NT2/D1 (cell line): Measurements from ENCODE around the gene MACO1.

Source experiments
- DNase-seq: peaks from one replicate; pipeline ENCODE4 v3.0.0-alpha.2; 2011; ENCODE audit warnings: low read depth, low spot score
- H3K27me3 ChIP-seq: 2 replicates; pipeline ENCODE4 v1.6.0; 2011; ENCODE audit warnings: mild to moderate bottlenecking; ENCODE audit not compliant: insufficient read length, insufficient read depth
- H3K36me3 ChIP-seq: 2 replicates; pipeline ENCODE4 v1.6.1; 2011; ENCODE audit warnings: mild to moderate bottlenecking, low read length, mixed read lengths; ENCODE audit not compliant: insufficient read depth, insufficient read length
- H3K4me1 ChIP-seq: 2 replicates; pipeline ENCODE4 v1.5.1; 2011; ENCODE audit not compliant: insufficient read depth, insufficient read length
- H3K4me3 ChIP-seq: 2 replicates; pipeline ENCODE4 v1.5.1; 2011; ENCODE audit warnings: low read depth; ENCODE audit not compliant: insufficient read length
- H3K9ac ChIP-seq: 2 replicates; pipeline ENCODE4 v1.6.0; 2011; ENCODE audit warnings: low read depth; ENCODE audit not compliant: insufficient read length
- H3K9me3 ChIP-seq: 2 replicates; pipeline ENCODE4 v1.5.1; 2011; ENCODE audit warnings: mild to moderate bottlenecking, low read length; ENCODE audit not compliant: insufficient read depth
- SUZ12 ChIP-seq: IDR thresholded peaks from 2 replicates; pipeline ENCODE4 v1.6.1; 2011; ENCODE audit not compliant: insufficient read length, insufficient read depth; ENCODE audit errors: extremely low read depth
- YY1 ChIP-seq: IDR thresholded peaks from 2 replicates; pipeline ENCODE4 v1.6.1; 2011; ENCODE audit not compliant: insufficient read length, insufficient read depth
- ZNF274 ChIP-seq: IDR thresholded peaks from 2 replicates; pipeline ENCODE4 v1.6.1; 2011; ENCODE audit warnings: mild to moderate bottlenecking, low read depth, low read length

Gene MACO1

DNA sequence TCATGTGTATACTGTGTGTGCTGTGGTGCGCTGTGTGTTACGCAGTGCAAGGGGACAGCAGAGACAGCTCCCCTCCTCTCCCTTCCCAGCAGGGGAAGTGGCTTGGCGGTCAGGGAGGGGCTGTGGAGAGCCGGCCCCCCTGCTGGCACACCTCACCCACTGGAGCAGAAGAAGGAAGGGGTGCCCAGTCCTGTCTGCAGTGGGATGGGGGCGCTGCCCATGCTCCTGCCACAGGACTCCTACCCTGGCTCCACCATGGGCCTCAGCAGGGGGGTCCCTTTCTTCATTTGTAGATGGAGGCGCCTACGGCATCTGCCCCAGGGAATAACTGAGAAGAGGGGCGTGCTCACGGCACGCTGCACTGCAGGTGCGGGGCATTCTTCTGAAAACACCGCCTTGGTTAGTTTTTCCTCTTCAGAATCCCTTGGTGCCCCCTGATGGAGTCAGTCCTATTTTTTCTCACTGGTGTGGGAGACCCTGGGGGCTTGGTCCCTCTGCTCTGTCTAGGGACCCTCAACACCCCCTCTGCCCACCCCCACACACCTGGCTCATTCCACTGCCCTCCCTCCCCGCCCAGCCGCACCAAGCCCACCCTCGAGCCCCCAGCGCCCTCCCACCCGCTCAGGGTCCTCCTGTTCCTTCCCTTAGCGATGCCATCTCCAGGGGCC lies 99.0 kb downstream of the MACO1 start:
- Histone ChIP-seq H3K4me3 (no peak overlapping the region), H3K36me3 (no peaks in the 10 kb centered on the region), H3K9ac (no peak overlapping the region), H3K9me3 (peaks cover 13% of the 10 kb centered on the region; the same call in 1 of the 2 replicates), H3K4me1 (peaks cover 20% of the 10 kb centered on the region), H3K27me3 (no peaks in the 10 kb centered on the region)
- no peak for DNase-seq
- TF ChIP-seq SUZ12 (no peak), ZNF274 (no peak), YY1 (no peak)

DNA sequence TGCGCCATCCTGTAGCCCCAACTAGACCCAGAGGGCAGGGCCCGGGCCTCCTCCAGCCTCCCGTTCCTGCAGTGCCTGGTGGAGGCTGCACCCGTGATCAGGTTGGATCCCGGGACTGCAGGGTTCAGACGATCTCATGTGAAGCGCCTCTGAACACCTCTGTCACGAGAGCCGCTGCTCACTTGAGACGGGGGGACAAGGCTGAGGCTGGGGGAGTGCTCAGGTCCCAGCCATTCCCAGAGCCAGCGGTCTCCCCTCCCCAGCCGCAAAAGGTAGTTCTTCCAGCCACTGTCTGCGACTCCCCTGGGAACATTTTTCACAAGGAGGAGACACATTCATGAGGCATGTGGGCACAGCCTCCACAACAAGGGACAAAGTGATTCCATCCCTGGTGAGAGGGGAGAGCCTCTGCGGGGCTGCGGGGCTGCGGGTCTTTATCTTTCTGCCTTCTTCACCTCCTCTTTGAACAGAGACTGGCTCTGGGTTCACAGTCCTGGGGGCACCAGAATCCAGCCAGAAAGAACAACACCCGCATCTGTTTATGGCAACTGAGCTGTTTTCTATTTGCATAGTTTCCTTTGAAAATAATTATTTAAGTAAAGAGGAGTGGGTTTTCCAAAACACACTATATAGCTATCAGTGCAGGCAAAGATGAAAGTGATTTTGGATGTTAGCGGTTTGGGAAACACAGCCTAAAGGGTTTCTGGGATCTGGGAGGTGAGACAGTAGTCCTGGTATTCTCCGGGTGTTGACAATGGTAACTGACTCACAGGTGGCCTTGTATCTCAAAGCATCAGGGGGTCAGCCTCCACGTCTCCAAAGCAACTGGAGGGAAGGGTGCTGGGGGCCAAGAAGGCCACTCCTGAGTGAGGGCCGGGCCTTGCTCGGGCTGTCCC lies 99.7 kb downstream of the MACO1 start:
- peaks cover 6% of the 10 kb centered on the region; the same call in 1 of the 2 replicates for H3K9me3 ChIP-seq
- DNase-seq, result no peak
- no peak overlapping the region for H3K4me3 ChIP-seq

DNA sequence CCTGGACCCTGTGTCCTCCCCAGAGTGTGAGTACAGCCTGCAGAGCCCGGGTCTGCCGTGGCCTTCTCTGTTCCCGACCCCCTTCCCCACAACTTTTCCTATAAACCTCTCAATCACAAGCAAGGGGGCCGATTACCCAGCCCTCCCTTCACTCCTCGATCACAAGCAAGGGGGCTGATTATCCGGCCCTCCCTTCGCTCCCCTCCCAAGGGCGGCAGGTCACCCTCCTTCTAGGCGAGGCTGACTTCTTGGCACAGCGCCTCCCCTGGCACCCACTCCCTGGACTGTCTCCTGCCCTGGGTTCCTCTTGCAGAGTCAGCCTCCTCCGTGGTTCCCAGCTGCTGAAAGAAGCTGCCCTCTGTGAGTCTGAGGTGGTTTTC lies 100.4 kb downstream of the MACO1 start:
- Histone ChIP-seq H3K4me3 (no peak overlapping the region), H3K4me1 (peaks cover 20% of the 10 kb centered on the region), H3K27me3 (no peaks in the 10 kb centered on the region), H3K9ac (no peak overlapping the region), H3K9me3 (no peaks in the 10 kb centered on the region; the same call in 1 of the 2 replicates), H3K36me3 (no peaks in the 10 kb centered on the region)
- DNase-seq, result no peak
- TF ChIP-seq YY1, result no peak
- no peak for TF ChIP-seq ZNF274
- TF ChIP-seq SUZ12, result no peak

More for the DNA sequence above, 99.7 kb downstream of the MACO1 start:
- Histone ChIP-seq H3K27me3 (no peaks in the 10 kb centered on the region), H3K9ac (no peak overlapping the region), H3K36me3 (no peaks in the 10 kb centered on the region), H3K4me1 (peaks cover 20% of the 10 kb centered on the region)
- TF ChIP-seq ZNF274, result no peak
- no peak for TF ChIP-seq YY1
- TF ChIP-seq SUZ12, result no peak

DNA sequence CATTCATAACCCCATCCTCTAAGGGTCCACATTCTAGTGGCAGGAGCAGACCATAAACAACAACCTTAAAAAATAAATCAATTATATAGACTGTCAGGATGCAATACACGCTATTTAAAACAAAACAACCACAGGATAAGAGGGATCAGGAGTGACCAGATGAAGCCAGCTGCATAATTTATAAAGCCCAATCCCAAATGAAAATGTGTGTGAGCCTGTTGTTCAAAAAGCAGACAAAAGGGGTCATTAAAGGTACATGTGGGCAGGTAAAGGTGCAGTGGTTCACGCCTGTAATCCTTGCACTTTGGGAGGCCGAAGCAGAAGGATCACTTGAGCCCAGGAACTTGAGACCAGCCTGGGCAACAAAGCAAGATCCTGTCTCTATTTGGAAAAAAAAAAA lies 102.3 kb downstream of the MACO1 start:
- no peak for DNase-seq
- Histone ChIP-seq H3K9ac (no peak overlapping the region), H3K4me3 (no peak overlapping the region), H3K9me3 (no peaks in the 10 kb centered on the region; the same call in 1 of the 2 replicates), H3K27me3 (no peaks in the 10 kb centered on the region), H3K4me1 (peaks cover 26% of the 10 kb centered on the region), H3K36me3 (no peaks in the 10 kb centered on the region)
- TF ChIP-seq SUZ12 (no peak), ZNF274 (no peak), YY1 (no peak)

DNA sequence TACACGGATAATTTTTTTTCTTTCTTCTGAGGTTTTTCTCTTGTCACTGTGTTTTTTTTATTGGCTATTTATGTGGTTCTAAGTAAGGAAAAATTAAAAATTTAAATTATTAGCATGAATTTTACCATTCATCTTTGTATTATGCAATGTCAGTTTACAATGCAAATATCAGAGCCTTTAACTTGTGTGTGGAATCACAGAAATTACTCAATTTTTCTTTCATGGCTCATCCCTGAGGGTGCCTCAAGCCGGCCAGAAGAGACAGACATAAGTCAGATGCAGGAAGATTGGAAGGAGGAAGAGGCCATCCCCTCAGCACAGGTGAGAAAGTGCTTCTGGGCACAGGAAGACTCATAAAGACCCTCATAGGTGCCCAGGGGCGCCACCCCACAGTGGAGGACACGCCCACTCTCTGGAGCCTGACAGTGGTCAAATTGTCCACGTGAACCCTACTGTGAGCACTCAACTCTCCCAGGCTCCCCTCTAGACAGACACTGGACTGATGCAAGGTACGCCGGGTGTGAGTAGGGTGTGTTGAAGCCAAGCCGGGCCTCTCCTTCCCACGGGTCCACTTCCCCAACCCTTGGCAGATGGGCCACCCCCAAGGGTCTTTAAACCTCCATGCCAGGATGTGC lies 103.2 kb downstream of the MACO1 start:
- Histone ChIP-seq H3K36me3 (no peaks in the 10 kb centered on the region), H3K9me3 (no peaks in the 10 kb centered on the region; the same call in 1 of the 2 replicates), H3K4me3 (no peak overlapping the region), H3K9ac (no peak overlapping the region), H3K4me1 (peaks cover 32% of the 10 kb centered on the region), H3K27me3 (no peaks in the 10 kb centered on the region)
- TF ChIP-seq YY1, result no peak
- no peak for TF ChIP-seq SUZ12
- TF ChIP-seq ZNF274, result no peak
- no peak for DNase-seq

DNA sequence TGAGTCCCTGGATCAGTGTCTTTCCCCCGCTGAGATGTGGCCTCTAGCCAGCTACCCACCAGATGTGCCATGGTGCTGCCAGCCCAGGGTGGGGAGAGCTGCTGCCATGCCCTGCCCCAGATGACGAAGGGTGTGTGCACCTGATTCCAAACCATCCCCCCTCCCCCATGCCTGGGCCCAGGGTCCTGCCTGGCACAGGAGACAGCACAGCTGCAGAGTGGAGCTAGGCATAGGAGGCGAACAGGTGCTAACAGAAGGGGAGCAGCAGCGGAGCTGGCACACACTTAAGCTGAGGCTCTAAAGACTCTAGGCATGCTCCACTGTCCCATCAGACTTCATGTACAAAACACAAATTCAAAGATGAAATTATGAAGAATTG lies 103.7 kb downstream of the MACO1 start:
- Histone ChIP-seq H3K36me3 (no peaks in the 10 kb centered on the region), H3K27me3 (no peaks in the 10 kb centered on the region), H3K4me3 (no peak overlapping the region), H3K4me1 (peaks cover 29% of the 10 kb centered on the region), H3K9me3 (no peaks in the 10 kb centered on the region; the same call in 1 of the 2 replicates), H3K9ac (no peak overlapping the region)
- DNase-seq, result no peak
- TF ChIP-seq SUZ12 (no peak), YY1 (no peak), ZNF274 (no peak)
